BLaER1 treated with 17β-estradiol and CSF1 and Interleukin-3, amounts not matched to agents 10 nM and 100 nM (cell line): Measurements from ENCODE around the gene ZSCAN20.

Experiments used
- H3K27ac ChIP-seq, 11 experiments: shearing (Covaris generic); formaldehyde crosslinking; 2 replicates each; pipeline ENCODE4 v1.8.1; 2022
- H3K27me3 ChIP-seq, 11 experiments: shearing (Covaris generic); formaldehyde crosslinking; 2 replicates each; pipeline ENCODE4 v1.8.1; 2022
- H3K36me3 ChIP-seq, 11 experiments: shearing (Covaris generic); formaldehyde crosslinking; 2 replicates each; pipeline ENCODE4 v1.8.1; 2022
- H3K4me1 ChIP-seq, 10 experiments: shearing (Covaris generic); formaldehyde crosslinking; 2 replicates each; pipeline ENCODE4 v1.8.1; 2022
- H3K4me2 ChIP-seq, 11 experiments: shearing (Covaris generic); formaldehyde crosslinking; 2 replicates each; pipeline ENCODE4 v1.8.1; 2022
- H3K4me3 ChIP-seq, 10 experiments: shearing (Covaris generic); formaldehyde crosslinking; 2 replicates each; pipeline ENCODE4 v1.8.1; 2022
- H3K9ac ChIP-seq, 11 experiments: shearing (Covaris generic); formaldehyde crosslinking; 2 replicates each; pipeline ENCODE4 v1.8.1; 2022
- H3K9me3 ChIP-seq, 11 experiments: shearing (Covaris generic); formaldehyde crosslinking; replicated peaks in 1 of 11; 2 replicates each; pipeline ENCODE4 v1.8.1; 2022
- H4K20me1 ChIP-seq, 11 experiments: shearing (Covaris generic); formaldehyde crosslinking; 2 replicates each; pipeline ENCODE4 v1.8.1; 2022
- Cebpa-rat ChIP-seq, 11 experiments: shearing (Covaris generic); IDR thresholded peaks; 2 replicates each; pipeline ENCODE4 v1.8.1; 2022

ZSCAN20 gene

DNA sequence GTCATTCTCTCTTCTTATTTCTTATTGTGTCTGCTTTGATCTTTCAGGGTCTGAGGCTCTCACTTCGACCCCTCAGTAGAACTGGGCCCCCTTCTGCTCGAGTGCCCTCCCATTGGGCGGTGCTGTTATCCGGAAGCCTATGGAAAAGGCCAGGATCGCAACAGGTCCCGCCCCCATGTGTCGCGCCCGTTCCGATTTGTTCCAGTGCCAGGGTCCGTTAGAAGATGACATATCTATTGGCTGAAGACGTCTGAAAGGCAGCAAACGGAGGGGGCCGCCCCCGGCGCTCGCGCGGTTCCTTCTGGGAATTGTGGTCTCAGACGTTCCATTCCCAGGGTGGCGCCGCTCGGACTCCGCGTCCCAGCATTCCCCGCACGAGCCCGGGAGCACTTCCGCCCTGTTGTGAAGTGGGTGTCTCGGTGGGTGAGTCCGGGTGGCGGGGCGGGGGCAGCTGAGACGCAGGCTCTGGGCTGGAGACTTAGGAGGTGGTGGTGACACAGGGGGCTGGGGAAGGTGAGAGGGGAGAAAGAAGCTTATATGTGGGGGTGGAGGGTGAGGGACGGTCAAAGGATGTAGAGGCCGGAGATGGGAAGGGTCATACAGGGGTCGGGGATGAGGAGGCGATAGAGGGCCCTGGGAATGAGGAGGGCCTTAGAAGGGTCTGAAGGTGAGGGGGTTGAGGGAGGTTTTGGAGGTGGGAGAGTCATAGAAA, at the start of gene ZSCAN20:
TSS of gene ZSCAN20 (plus strand) at position 377 of the 712 bp plus-strand sequence. CDS start 6,644 bp downstream, outside the sequence.
- H3K9ac ChIP-seq, result peak within 1 kb of the TSS; percentile 67 to 86 (median 80)
- H3K27me3 ChIP-seq, result no peaks in the 10 kb centered on the region; a peak in 1 of 22 replicates
- no peaks in the 10 kb centered on the region for H3K9me3 ChIP-seq
- H3K4me2 ChIP-seq, result peak within 1 kb of the TSS; percentile 74 to 93 (median 86)
- H3K4me3 ChIP-seq, result peak within 1 kb of the TSS; percentile 55 to 81 (median 68)
- TF ChIP-seq Cebpa-rat (IDR thresholded peaks at IDR 0.05), result no peak
- H3K27ac ChIP-seq, result peak within 1 kb of the TSS; percentile 36 to 83 (median 69); a peak in 20 of 22 replicates
- no peaks in the 10 kb centered on the region for H4K20me1 ChIP-seq
- peaks cover 0 to 5% (median 0%) of the 10 kb centered on the region in 11 experiments; a peak in 3 of 22 replicates for H3K36me3 ChIP-seq
- H3K4me1 ChIP-seq, result peaks cover 49 to 60% (median 54%) of the 10 kb centered on the region in 10 experiments

DNA sequence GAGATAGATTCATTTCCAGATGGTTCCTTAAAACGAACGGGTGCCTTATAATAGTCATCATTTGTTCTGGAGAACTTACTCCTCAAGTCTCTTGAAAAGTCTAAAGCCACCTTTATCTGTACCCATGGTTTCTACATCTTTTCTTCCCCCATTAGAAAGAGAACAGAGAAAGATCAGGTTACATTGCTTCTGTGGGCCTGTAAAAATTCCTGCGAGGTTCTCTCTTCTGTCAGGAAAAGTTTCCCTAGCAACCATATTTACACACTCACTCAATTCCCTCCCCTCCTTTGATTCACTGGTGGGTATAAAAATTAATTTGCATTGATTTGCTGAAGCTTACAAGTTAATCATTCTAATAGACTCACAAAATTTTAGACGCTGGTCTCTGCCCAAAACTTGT, 48.2 kb upstream of the ZSCAN20 start:
- Histone ChIP-seq H3K27me3 (peaks cover 5 to 34% (median 7%) of the 10 kb centered on the region in 11 experiments), H3K36me3 (0 out of 22 replicates have a peak, but pooled peaks cover 0 to 3% (median 0%) of the 10 kb centered on the region in 11 experiments), H4K20me1 (peaks cover 0 to 9% (median 0%) of the 10 kb centered on the region in 11 experiments; a peak in 4 of 22 replicates), H3K9me3 (0 out of 22 replicates have a peak, but pooled peaks cover 0 to 4% (median 0%) of the 10 kb centered on the region in 11 experiments), H3K4me2 (no peak overlapping the region), H3K4me3 (no peak overlapping the region), H3K9ac (no peak overlapping the region), H3K27ac (no peak overlapping the region), H3K4me1 (peaks cover 17 to 39% (median 22%) of the 10 kb centered on the region in 10 experiments; a peak in 19 of 20 replicates)
- TF ChIP-seq Cebpa-rat (IDR thresholded peaks at IDR 0.05), result no peak

DNA sequence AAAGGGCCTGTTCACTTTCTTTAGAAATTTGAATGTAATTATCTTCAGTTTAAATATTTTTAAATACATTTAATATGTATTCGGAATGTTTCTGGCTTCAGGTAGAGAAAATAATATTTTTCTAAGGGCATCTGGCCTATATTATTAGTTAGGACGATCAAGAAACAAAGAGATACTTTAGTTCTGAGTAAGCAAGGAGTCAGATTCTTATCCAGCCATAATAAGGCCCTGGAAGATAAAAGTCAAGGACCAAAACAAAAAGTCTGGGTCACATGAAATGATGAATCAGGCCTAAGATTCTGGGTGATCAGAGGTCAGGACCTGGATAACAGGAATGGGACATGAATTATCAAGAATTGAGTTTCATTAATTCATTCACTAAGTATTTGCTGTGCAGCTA, 47.8 kb upstream of the ZSCAN20 start:
- no peak for TF ChIP-seq Cebpa-rat (IDR thresholded peaks at IDR 0.05)
- Histone ChIP-seq H3K4me1 (peaks cover 21 to 43% (median 26%) of the 10 kb centered on the region in 10 experiments), H3K27ac (no peak overlapping the region), H3K4me2 (no peak overlapping the region), H3K4me3 (no peak overlapping the region), H3K9me3 (0 out of 22 replicates have a peak, but pooled peaks cover 0 to 4% (median 0%) of the 10 kb centered on the region in 11 experiments), H3K27me3 (peaks cover 9 to 38% (median 11%) of the 10 kb centered on the region in 11 experiments), H3K9ac (no peak overlapping the region), H4K20me1 (peaks cover 0 to 12% (median 0%) of the 10 kb centered on the region in 11 experiments; a peak in 4 of 22 replicates), H3K36me3 (0 out of 22 replicates have a peak, but pooled peaks cover 0 to 3% (median 0%) of the 10 kb centered on the region in 11 experiments)

DNA sequence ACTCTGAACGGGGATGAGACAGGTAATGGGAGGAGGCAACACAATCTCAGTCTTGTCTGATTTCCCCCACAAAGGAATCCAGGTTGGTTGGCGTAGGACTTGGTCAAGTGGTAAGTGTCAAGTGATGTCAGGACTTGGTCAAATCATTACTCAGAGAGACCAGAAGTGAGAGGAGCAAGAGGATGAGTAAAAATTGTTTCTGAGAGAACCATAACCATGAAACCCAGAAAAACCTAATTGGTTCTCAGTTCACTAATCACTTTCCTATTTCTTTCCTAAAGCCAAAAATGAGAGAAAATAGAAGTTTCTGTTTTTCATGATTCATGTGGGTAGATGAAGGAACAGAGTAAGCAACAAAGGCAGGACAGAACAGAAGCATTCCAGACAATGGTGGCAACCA, 46.5 kb upstream of the ZSCAN20 start:
- H4K20me1 ChIP-seq, result peaks cover 0 to 13% (median 0%) of the 10 kb centered on the region in 11 experiments; a peak in 5 of 22 replicates
- no peak overlapping the region for H3K4me2 ChIP-seq
- H3K27me3 ChIP-seq, result peaks cover 21 to 47% (median 23%) of the 10 kb centered on the region in 11 experiments
- no peak overlapping the region for H3K27ac ChIP-seq
- 0 out of 22 replicates have a peak, but pooled peaks cover 0 to 3% (median 0%) of the 10 kb centered on the region in 11 experiments for H3K36me3 ChIP-seq
- H3K4me3 ChIP-seq, result no peak overlapping the region
- TF ChIP-seq Cebpa-rat (IDR thresholded peaks at IDR 0.05), result no peak
- H3K9ac ChIP-seq, result no peak overlapping the region
- H3K4me1 ChIP-seq, result peaks cover 26 to 42% (median 32%) of the 10 kb centered on the region in 10 experiments
- 0 out of 22 replicates have a peak, but pooled peaks cover 0 to 4% (median 0%) of the 10 kb centered on the region in 11 experiments for H3K9me3 ChIP-seq

DNA sequence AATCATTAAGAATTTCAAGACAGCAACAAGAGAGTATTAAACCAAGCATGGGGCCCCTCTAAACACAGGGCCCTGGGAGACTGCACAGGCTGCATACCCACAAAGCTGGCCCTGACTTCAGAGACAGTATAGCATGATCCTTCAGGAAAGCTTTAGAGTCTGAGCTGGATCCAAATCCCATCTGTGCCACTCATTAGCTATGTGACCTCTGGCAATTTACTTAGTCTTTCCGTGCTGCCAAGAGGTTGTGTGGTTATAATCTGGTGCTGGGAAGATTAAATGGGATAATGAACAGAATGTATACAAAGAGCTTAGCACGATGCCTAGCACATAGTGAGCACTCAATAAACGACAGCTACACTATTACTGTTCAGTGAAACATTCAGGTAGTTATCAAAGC, 45.5 kb upstream of the ZSCAN20 start:
- Histone ChIP-seq H3K9me3 (0 out of 22 replicates have a peak, but pooled peaks cover 0 to 4% (median 0%) of the 10 kb centered on the region in 11 experiments), H3K4me2 (no peak overlapping the region), H3K27me3 (peaks cover 21 to 53% (median 23%) of the 10 kb centered on the region in 11 experiments), H3K27ac (no peak overlapping the region), H3K9ac (no peak overlapping the region), H3K4me1 (peaks cover 23 to 39% (median 30%) of the 10 kb centered on the region in 10 experiments), H4K20me1 (peaks cover 0 to 13% (median 0%) of the 10 kb centered on the region in 11 experiments; a peak in 5 of 22 replicates), H3K4me3 (no peak overlapping the region), H3K36me3 (0 out of 22 replicates have a peak, but pooled peaks cover 0 to 3% (median 0%) of the 10 kb centered on the region in 11 experiments)
- no peak for TF ChIP-seq Cebpa-rat (IDR thresholded peaks at IDR 0.05)

DNA sequence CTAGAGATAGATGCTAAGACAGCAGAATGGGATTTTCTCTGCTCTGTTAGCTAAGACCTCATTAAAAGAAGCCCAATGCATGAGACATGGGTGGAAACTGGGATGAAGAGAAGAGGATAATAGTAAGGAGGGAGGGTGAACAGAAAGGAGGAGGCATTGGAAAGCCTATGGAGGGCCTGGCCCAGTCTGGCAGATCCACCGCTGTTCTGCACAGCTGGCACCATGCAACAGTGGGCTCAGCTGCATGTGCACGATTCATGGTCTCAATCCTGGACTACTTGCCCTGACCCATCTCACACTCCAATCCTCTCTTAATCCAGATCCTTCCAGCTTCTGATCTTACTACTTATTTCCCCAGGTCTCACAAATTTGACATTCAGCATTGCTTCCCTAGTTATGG, 43.8 kb upstream of the ZSCAN20 start:
- Histone ChIP-seq H3K4me3 (no peak overlapping the region), H3K27ac (no peak overlapping the region), H3K9ac (no peak overlapping the region), H3K4me2 (peak overlapping the region; percentile 26 to 98 (median 91); a peak in 21 of 22 replicates), H3K27me3 (peaks cover 21 to 53% (median 23%) of the 10 kb centered on the region in 11 experiments), H3K36me3 (0 out of 22 replicates have a peak, but pooled peaks cover 0 to 3% (median 0%) of the 10 kb centered on the region in 11 experiments), H4K20me1 (peaks cover 0 to 16% (median 0%) of the 10 kb centered on the region in 11 experiments; a peak in 5 of 22 replicates), H3K9me3 (0 out of 22 replicates have a peak, but pooled peaks cover 0 to 4% (median 0%) of the 10 kb centered on the region in 11 experiments), H3K4me1 (peaks cover 33 to 50% (median 43%) of the 10 kb centered on the region in 10 experiments)
- TF ChIP-seq Cebpa-rat (IDR thresholded peaks at IDR 0.05), result no peak

DNA sequence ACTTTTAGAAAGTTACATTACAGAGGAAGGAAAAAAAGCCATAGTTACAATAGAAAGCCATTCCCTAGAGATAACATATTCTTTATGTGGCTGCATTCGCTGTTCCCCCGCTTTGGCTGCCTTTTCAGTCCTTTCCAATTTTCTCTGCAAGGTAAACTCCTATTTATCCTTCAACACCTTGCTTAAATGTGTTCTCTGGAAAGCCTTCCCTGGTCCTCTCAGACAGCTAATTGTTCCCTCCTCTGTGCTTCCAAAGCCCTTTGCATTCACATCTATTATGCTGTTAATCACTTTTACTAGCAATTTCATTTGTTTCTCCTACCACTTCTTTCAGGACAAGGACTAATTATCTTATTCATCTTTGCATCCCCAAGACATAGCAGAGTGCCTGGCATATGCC, 43.1 kb upstream of the ZSCAN20 start:
- peak overlapping the region in 2 of 10 experiments; percentile 87 to 91; a peak in 1 of 20 replicates for H3K4me3 ChIP-seq
- no peak for TF ChIP-seq Cebpa-rat (IDR thresholded peaks at IDR 0.05)
- H4K20me1 ChIP-seq, result peaks cover 0 to 16% (median 0%) of the 10 kb centered on the region in 11 experiments; a peak in 5 of 22 replicates
- no peak overlapping the region for H3K27ac ChIP-seq
- peaks cover 40 to 57% (median 50%) of the 10 kb centered on the region in 10 experiments for H3K4me1 ChIP-seq
- H3K9me3 ChIP-seq, result 0 out of 22 replicates have a peak, but pooled peaks cover 0 to 4% (median 0%) of the 10 kb centered on the region in 11 experiments
- H3K27me3 ChIP-seq, result peaks cover 21 to 53% (median 23%) of the 10 kb centered on the region in 11 experiments
- H3K4me2 ChIP-seq, result peak overlapping the region; percentile 87 to 98 (median 93); a peak in 20 of 22 replicates
- 0 out of 22 replicates have a peak, but pooled peaks cover 0 to 3% (median 0%) of the 10 kb centered on the region in 11 experiments for H3K36me3 ChIP-seq
- H3K9ac ChIP-seq, result no peak overlapping the region

DNA sequence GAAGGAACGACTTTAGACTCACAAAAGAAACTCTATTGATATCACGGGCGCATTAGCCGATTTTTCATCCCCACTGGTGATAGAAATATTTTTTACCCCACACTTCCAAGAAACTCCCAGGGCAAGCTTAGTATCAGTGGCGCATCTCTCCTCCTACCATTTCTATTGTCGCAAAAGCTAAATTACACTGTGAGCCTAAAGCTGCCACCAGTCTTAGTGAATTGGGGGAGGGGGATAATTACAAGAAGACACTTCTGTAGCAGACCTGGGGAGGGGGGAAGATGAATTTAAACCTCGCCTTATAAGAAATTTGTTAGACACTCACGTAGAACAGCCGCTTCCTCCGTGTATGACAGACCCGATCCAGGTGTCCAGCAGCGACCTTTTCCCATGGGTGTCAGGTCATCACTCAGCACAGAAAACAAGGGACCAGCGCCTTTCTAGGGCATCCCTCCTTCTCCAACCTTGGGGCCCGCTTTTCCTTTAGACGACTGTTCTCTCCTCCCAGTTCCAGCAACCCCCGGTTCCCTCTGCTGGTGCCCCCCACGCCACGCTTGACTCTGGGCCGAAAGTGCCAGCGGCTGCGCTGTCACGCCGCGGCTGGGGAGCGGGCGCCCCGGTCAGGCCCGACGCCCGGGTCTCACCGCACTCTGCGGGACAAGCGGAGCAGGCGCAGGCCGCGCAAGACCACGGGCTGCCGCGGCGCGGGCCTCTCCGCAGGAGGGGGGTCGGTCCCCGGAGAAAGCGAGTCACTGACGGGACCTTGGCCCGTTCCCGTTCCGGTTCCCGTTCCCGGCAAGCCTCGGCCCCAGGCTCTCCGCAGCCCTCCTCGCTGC, 42.4 kb upstream of the ZSCAN20 start:
- H3K4me1 ChIP-seq, result peaks cover 47 to 64% (median 57%) of the 10 kb centered on the region in 10 experiments
- H3K4me3 ChIP-seq, result peak overlapping the region; percentile 74 to 92 (median 88)
- no peak for TF ChIP-seq Cebpa-rat (IDR thresholded peaks at IDR 0.05)
- 0 out of 22 replicates have a peak, but pooled peaks cover 0 to 4% (median 0%) of the 10 kb centered on the region in 11 experiments for H3K9me3 ChIP-seq
- peak overlapping the region; percentile 87 to 98 (median 93) for H3K4me2 ChIP-seq
- peaks cover 21 to 53% (median 23%) of the 10 kb centered on the region in 11 experiments for H3K27me3 ChIP-seq
- H3K27ac ChIP-seq, result peak overlapping the region; percentile 36 to 74 (median 65)
- 0 out of 22 replicates have a peak, but pooled peaks cover 0 to 3% (median 0%) of the 10 kb centered on the region in 11 experiments for H3K36me3 ChIP-seq
- peak overlapping the region; percentile 71 to 83 (median 82) for H3K9ac ChIP-seq
- H4K20me1 ChIP-seq, result peaks cover 0 to 16% (median 0%) of the 10 kb centered on the region in 11 experiments; a peak in 5 of 22 replicates
